ENCODE measurements around the gene CTIF. TPM values are rescaled to one million over a fixed set of nuclear protein-coding genes. Genes with fewer than 3 reads are reported as not detected.

CTIF gene
- total RNA-seq, 1 experiment from 2014 or later, result 5.8 TPM

DNA sequence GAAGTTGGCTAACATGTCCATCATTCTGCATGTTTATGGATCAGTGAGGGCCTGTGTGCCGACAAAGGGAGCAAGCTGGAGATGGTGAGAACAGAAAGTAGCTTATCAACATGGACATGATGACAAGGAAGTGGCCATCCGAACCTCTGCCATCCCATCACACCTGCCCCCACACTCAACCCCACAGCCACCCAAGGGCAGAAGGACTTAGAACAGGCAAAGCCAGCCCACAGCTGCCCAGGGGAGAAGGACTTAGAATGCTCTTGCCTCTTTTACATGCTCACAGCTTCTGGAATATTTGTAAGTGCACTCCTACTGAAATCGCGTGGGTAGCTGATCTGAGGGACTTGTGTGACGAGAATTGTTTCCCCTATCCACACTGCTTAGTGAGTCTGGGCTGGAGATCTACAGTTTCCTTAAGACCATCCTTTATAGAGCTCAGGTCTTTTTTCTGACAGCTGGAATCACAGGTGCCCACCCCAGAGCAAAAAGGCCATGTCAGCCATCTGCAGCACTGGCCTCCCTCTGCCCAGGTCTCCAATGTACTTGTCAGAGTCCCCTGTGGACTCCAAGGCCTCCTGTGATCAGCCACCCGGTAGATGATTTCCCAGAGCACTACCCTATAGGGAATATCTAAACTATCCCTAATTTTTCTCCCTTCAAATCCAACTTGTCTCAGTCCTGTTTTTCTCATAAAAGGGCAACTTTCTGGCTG, 257.8 kb downstream of the CTIF start:
- H3K79me2 ChIP-seq (ENCODE audit: low read length), result no peaks in the 10 kb centered on the region
- ChIA-PET CTCF (no interaction called here), POLR2A (ENCODE audit: unreplicated experiment) (no interaction called here)
- no peak overlapping the region for H3K4me2 ChIP-seq (ENCODE audit: low read length)
- H3K36me3 ChIP-seq (ENCODE audit: low read depth, low read length), result no peaks in the 10 kb centered on the region
- H3K27ac ChIP-seq (ENCODE audit: low read length), result no peak overlapping the region
- no peak for ATAC-seq
- no peak overlapping the region for H3K9ac ChIP-seq (ENCODE audit: low read length)
- H2AFZ ChIP-seq (ENCODE audit: low read length), result no peak overlapping the region
- no peak for TF ChIP-seq EZH2phosphoT487 (IDR thresholded peaks at IDR 0.05; ENCODE audit: borderline replicate concordance, low read length)
- TF ChIP-seq EZH2 (IDR thresholded peaks at IDR 0.05; ENCODE audit: low read length, unreplicated experiment), result no peak
- TF ChIP-seq, protein P1, sequence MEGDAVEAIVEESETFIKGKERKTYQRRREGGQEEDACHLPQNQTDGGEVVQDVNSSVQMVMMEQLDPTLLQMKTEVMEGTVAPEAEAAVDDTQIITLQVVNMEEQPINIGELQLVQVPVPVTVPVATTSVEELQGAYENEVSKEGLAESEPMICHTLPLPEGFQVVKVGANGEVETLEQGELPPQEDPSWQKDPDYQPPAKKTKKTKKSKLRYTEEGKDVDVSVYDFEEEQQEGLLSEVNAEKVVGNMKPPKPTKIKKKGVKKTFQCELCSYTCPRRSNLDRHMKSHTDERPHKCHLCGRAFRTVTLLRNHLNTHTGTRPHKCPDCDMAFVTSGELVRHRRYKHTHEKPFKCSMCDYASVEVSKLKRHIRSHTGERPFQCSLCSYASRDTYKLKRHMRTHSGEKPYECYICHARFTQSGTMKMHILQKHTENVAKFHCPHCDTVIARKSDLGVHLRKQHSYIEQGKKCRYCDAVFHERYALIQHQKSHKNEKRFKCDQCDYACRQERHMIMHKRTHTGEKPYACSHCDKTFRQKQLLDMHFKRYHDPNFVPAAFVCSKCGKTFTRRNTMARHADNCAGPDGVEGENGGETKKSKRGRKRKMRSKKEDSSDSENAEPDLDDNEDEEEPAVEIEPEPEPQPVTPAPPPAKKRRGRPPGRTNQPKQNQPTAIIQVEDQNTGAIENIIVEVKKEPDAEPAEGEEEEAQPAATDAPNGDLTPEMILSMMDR (conservative IDR thresholded peaks at IDR 0.05; ENCODE audit: low read depth, low read length), result no peak
- no peaks in the 10 kb centered on the region for H3K4me1 ChIP-seq (ENCODE audit: insufficient read depth, low read length)
- H3K27me3 ChIP-seq (ENCODE audit: low read length), result no peaks in the 10 kb centered on the region
- no peak for DNase-seq
- H4K20me1 ChIP-seq (ENCODE audit: low read length), result no peaks in the 10 kb centered on the region
- intact Hi-C loops (cut with micrococcal nuclease), result no loop called here
- H3K9me3 ChIP-seq (ENCODE audit: low read length), result no peaks in the 10 kb centered on the region
- no peaks in the 10 kb centered on the region for H3K9me2 ChIP-seq (replicated peaks; ENCODE audit: low read length)
- no peak overlapping the region for H3K4me3 ChIP-seq (ENCODE audit: low read length)
- H3F3A ChIP-seq (ENCODE audit: low read length, unreplicated experiment), result no peaks in the 10 kb centered on the region
- no TSS peak for BruUV-seq (replicated peaks)

DNA sequence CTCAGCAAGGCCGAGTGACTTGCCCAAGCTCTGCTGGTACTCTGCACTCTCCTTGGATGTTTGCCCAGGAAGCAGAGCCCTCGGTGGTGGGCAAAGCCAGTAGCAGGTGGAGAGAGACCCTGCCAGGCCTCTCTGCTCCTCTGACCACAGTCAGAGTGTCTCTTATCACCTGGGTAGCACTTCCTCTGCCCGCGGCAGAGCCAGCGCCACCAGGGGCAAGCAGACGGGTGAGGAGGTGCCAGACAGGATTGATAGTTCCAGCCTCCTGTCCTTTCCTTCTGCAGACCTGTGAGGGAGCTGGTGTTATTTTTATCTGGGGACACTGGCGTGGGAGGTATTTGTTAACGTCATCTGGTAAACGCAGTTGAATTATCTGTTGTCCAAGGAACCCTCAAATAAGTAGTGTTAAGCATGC, 259.0 kb downstream of the CTIF start:
- no peaks in the 10 kb centered on the region for H3K79me2 ChIP-seq (ENCODE audit: low read length)
- no peaks in the 10 kb centered on the region for H3K9me2 ChIP-seq (replicated peaks; ENCODE audit: low read length)
- H3K27ac ChIP-seq (ENCODE audit: low read length), result no peak overlapping the region
- no peak for ATAC-seq
- H3K27me3 ChIP-seq (ENCODE audit: low read length), result no peaks in the 10 kb centered on the region
- no TSS peak for BruUV-seq (replicated peaks)
- ChIA-PET CTCF (no interaction called here), POLR2A (ENCODE audit: unreplicated experiment) (no interaction called here)
- H3K36me3 ChIP-seq (ENCODE audit: low read depth, low read length), result no peaks in the 10 kb centered on the region
- TF ChIP-seq EZH2 (IDR thresholded peaks at IDR 0.05; ENCODE audit: low read length, unreplicated experiment), result no peak
- no peak for TF ChIP-seq EZH2phosphoT487 (IDR thresholded peaks at IDR 0.05; ENCODE audit: borderline replicate concordance, low read length)
- TF ChIP-seq, protein P1 (conservative IDR thresholded peaks at IDR 0.05; ENCODE audit: low read depth, low read length), result no peak
- H3K4me1 ChIP-seq (ENCODE audit: insufficient read depth, low read length), result no peaks in the 10 kb centered on the region
- no peaks in the 10 kb centered on the region for H3F3A ChIP-seq (ENCODE audit: low read length, unreplicated experiment)
- H3K4me2 ChIP-seq (ENCODE audit: low read length), result no peak overlapping the region
- intact Hi-C loops (cut with micrococcal nuclease), result no loop called here
- H3K9ac ChIP-seq (ENCODE audit: low read length), result no peak overlapping the region
- H4K20me1 ChIP-seq (ENCODE audit: low read length), result no peaks in the 10 kb centered on the region
- H3K4me3 ChIP-seq (ENCODE audit: low read length), result no peak overlapping the region
- no peak for DNase-seq
- H2AFZ ChIP-seq (ENCODE audit: low read length), result no peak overlapping the region
- H3K9me3 ChIP-seq (ENCODE audit: low read length), result no peaks in the 10 kb centered on the region
